ENCODE measurements around the gene SPINT3.

The SPINT3 gene

GRCh38 chr20:45510242-45510862 is 5.1 kb downstream of the SPINT3 start:
- no peak for DNase-seq

GRCh38 chr20:45509091-45509490 is 6.3 kb downstream of the SPINT3 start:
- DNase-seq = no peak
- TF ChIP-seq GATA1 (IDR thresholded peaks at IDR 0.05; ENCODE audit: low read depth, low read length) (no peak), POLR2A (IDR thresholded peaks at IDR 0.05; ENCODE audit: low read length) (no peak)

More at GRCh38 chr20:45510242-45510862, 5.1 kb downstream of the SPINT3 start:
- TF ChIP-seq GATA1 (IDR thresholded peaks at IDR 0.05; ENCODE audit: low read depth, low read length) (no peak), POLR2A (IDR thresholded peaks at IDR 0.05; ENCODE audit: low read length) (no peak)

GRCh38 chr20:45508068-45508886 is 7.1 kb downstream of the SPINT3 start:
- DNase-seq = no peak

GRCh38 chr20:45507011-45507820 is 8.2 kb downstream of the SPINT3 start:
- peak in 1 of 2 experiments; percentile 21 for DNase-seq
- TF ChIP-seq POLR2A (IDR thresholded peaks at IDR 0.05; ENCODE audit: low read length) (no peak), GATA1 (IDR thresholded peaks at IDR 0.05; ENCODE audit: low read depth, low read length) (no peak)

More at GRCh38 chr20:45508068-45508886, 7.1 kb downstream of the SPINT3 start:
- no peak for TF ChIP-seq GATA1 (IDR thresholded peaks at IDR 0.05; ENCODE audit: low read depth, low read length)
- no peak for TF ChIP-seq POLR2A (IDR thresholded peaks at IDR 0.05; ENCODE audit: low read length)

GRCh38 chr20:45506398-45506797 is 9.0 kb downstream of the SPINT3 start:
- DNase-seq = no peak
- TF ChIP-seq GATA1 (IDR thresholded peaks at IDR 0.05; ENCODE audit: low read depth, low read length) = no peak
- TF ChIP-seq POLR2A (IDR thresholded peaks at IDR 0.05; ENCODE audit: low read length) = no peak

- TF ChIP-seq POLR2A (IDR thresholded peaks at IDR 0.05; ENCODE audit: low read length) (no peak), GATA1 (IDR thresholded peaks at IDR 0.05; ENCODE audit: low read depth, low read length) (no peak)
- DNase-seq = no peak
Observed at GRCh38 chr20:45503403-45503802, 12.0 kb downstream of the SPINT3 start.

GRCh38 chr20:45502561-45502960 is 12.9 kb downstream of the SPINT3 start:
- no peak for TF ChIP-seq POLR2A (IDR thresholded peaks at IDR 0.05; ENCODE audit: low read length)
- no peak for TF ChIP-seq GATA1 (IDR thresholded peaks at IDR 0.05; ENCODE audit: low read depth, low read length)
- no peak for DNase-seq

GRCh38 chr20:45501600-45501999 is 13.8 kb downstream of the SPINT3 start:
- no peak for TF ChIP-seq POLR2A (IDR thresholded peaks at IDR 0.05; ENCODE audit: low read length)
- DNase-seq = no peak

GRCh38 chr20:45500022-45500421 is 15.4 kb downstream of the SPINT3 start:
- TF ChIP-seq POLR2A (IDR thresholded peaks at IDR 0.05; ENCODE audit: low read length) (no peak), GATA1 (IDR thresholded peaks at IDR 0.05; ENCODE audit: low read depth, low read length) (no peak)
- no peak for DNase-seq

GRCh38 chr20:45497971-45498494 is 17.4 kb downstream of the SPINT3 start:
- DNase-seq = no peak
- TF ChIP-seq POLR2A (IDR thresholded peaks at IDR 0.05; ENCODE audit: low read length) (no peak), GATA1 (IDR thresholded peaks at IDR 0.05; ENCODE audit: low read depth, low read length) (no peak)

GRCh38 chr20:45496166-45496565 is 19.3 kb downstream of the SPINT3 start:
- TF ChIP-seq GATA1 (IDR thresholded peaks at IDR 0.05; ENCODE audit: low read depth, low read length) (no peak), POLR2A (IDR thresholded peaks at IDR 0.05; ENCODE audit: low read length) (no peak)
- DNase-seq = no peak

- no peak for DNase-seq
- TF ChIP-seq GATA1 (IDR thresholded peaks at IDR 0.05; ENCODE audit: low read depth, low read length) (no peak), POLR2A (IDR thresholded peaks at IDR 0.05; ENCODE audit: low read length) (no peak)
Observed at GRCh38 chr20:45495501-45495941, 19.9 kb downstream of the SPINT3 start.

GRCh38 chr20:45489083-45489531 is 26.3 kb downstream of the SPINT3 start:
- no peak for TF ChIP-seq GATA1 (IDR thresholded peaks at IDR 0.05; ENCODE audit: low read depth, low read length)
- no peak for TF ChIP-seq POLR2A (IDR thresholded peaks at IDR 0.05; ENCODE audit: low read length)
- DNase-seq = no peak

- TF ChIP-seq POLR2A (IDR thresholded peaks at IDR 0.05; ENCODE audit: low read length) (no peak), GATA1 (IDR thresholded peaks at IDR 0.05; ENCODE audit: low read depth, low read length) (no peak)
- peak in 1 of 2 experiments; percentile 5 for DNase-seq
Observed at GRCh38 chr20:45487231-45487635, 28.2 kb downstream of the SPINT3 start.
